ENCODE results near the gene SF3B1. TPM values are rescaled to one million over a fixed set of nuclear protein-coding genes. Genes with fewer than 3 reads are reported as not detected.

SF3B1 gene
- polyA plus RNA-seq, 1 donor (not counting 4 experiments of a cell fraction or from before 2014, with no cell fraction given), result 322 TPM

DNA sequence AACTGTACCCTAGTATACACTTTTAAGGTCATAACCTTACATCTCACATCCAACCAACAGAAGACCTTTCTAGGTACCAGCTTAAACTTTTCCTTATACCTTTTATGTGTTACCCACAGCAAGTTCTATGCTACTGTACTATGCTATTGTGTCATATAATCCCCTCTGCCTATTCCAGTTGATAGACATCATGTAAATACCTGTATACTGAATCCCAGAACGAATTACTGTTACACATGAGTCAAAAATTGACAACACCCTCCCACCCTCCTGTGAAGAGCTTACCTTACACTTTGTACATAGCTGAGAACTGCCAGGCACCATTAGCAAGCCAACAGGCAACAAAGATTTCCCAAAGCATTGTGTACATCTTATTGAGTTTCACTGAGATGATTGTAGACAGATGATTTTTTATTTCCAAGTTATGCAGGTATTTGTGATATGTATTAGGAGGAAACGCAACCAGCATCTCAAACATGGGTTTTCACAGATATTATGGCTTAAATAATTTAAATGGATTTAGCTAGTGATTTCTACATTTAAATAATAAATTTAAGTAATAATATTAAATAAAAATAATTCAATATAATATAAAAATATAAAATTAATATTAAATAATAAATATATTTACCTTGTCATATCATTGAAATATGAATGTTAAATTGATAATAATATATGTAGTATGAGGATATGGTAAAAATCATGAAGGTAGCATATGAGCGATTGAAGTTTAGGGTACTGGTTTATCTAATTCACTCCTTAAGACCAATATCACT lies 81.2 kb downstream of the SF3B1 start:
- dilution Hi-C loops (cut with MboI; ENCODE audit: extremely low pct_ligation_motif_present, low sequenced_read_pairs), result loop anchor here (25.0 kb wide), 1 partner anchor 166 kb away; no protein-coding TSS in a partner anchor

DNA sequence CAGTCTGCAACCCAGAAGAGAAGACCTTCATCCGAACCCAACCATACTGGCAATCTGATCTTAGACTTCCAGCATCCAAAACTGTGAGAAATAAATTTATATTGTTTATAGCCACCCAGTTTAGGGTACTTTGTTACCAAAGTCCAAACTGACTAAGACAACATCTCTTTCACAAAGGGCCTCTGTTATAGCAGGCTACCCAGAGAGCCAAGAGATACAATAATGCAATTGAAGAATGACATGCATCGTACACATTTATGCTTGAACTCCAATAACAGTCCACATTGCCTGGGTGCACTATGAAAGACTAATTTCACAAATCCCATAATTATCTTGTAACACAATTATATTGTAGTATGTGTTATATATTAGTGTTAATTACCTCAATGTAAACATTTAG lies 85.1 kb downstream of the SF3B1 start:
- Histone ChIP-seq H3K4me1 (ENCODE audit: control insufficient read depth, extremely low read depth, insufficient read depth, low read length) (no peaks in the 10 kb centered on the region), H4K20me1 (ENCODE audit: control insufficient read depth, extremely low read depth, insufficient read depth, low read length) (no peaks in the 10 kb centered on the region), H3K9me1 (ENCODE audit: control insufficient read depth, extremely low read depth, insufficient read depth, low read length) (no peaks in the 10 kb centered on the region), H3K9ac (ENCODE audit: control insufficient read depth, extremely low read depth, insufficient read depth, low read length) (no peak overlapping the region), H3K27me3 (ENCODE audit: control insufficient read depth, extremely low read depth, insufficient read depth, low read length) (no peaks in the 10 kb centered on the region), H3K27ac (ENCODE audit: control insufficient read depth, insufficient read depth, low read length) (no peak overlapping the region), H2AFZ (ENCODE audit: control insufficient read depth, low read length) (no peak overlapping the region), H3K36me3 (ENCODE audit: control insufficient read depth in 2 of 2, extremely low read depth in 1 of 2, insufficient read depth in 2 of 2, low read length in 2 of 2) (no peaks in the 10 kb centered on the region), H3K4me3 (ENCODE audit: control insufficient read depth in 2 of 3, extremely low read depth in 1 of 3, insufficient read depth in 2 of 3, low read depth in 1 of 3, low read length in 3 of 3) (no peak overlapping the region), H3K79me2 (ENCODE audit: control insufficient read depth, insufficient read depth, low read length) (no peaks in the 10 kb centered on the region), H3K4me2 (ENCODE audit: control insufficient read depth, extremely low read depth, insufficient read depth, low read depth, low read length) (no peak overlapping the region), H3K9me3 (ENCODE audit: control insufficient read depth, low read depth, low read length) (no peaks in the 10 kb centered on the region)
- FAIRE-seq (no peak), DNase-seq (ENCODE audit: low read depth, low spot score) (no peak)
- dilution Hi-C loops (cut with MboI; ENCODE audit: extremely low pct_ligation_motif_present, low sequenced_read_pairs), result loop anchor here (25.0 kb wide), 1 partner anchor 162 kb away; no protein-coding TSS in a partner anchor
- TF ChIP-seq, protein P1, sequence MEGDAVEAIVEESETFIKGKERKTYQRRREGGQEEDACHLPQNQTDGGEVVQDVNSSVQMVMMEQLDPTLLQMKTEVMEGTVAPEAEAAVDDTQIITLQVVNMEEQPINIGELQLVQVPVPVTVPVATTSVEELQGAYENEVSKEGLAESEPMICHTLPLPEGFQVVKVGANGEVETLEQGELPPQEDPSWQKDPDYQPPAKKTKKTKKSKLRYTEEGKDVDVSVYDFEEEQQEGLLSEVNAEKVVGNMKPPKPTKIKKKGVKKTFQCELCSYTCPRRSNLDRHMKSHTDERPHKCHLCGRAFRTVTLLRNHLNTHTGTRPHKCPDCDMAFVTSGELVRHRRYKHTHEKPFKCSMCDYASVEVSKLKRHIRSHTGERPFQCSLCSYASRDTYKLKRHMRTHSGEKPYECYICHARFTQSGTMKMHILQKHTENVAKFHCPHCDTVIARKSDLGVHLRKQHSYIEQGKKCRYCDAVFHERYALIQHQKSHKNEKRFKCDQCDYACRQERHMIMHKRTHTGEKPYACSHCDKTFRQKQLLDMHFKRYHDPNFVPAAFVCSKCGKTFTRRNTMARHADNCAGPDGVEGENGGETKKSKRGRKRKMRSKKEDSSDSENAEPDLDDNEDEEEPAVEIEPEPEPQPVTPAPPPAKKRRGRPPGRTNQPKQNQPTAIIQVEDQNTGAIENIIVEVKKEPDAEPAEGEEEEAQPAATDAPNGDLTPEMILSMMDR (optimal IDR thresholded peaks at IDR 0.05 in 1 of 3, IDR thresholded peaks at IDR 0.05 in 1 of 3, conservative IDR thresholded peaks at IDR 0.05 in 1 of 3; ENCODE audit: extremely low read depth in 1 of 3, insufficient read depth in 2 of 3, low read length in 3 of 3), result no peak
- TF ChIP-seq EZH2 (IDR thresholded peaks at IDR 0.05; ENCODE audit: low read length), result no peak

More for the DNA sequence above, 81.2 kb downstream of the SF3B1 start:
- no peak overlapping the region for H2AFZ ChIP-seq (ENCODE audit: control insufficient read depth, low read length)
- no peak overlapping the region for H3K27ac ChIP-seq (ENCODE audit: control insufficient read depth, insufficient read depth, low read length)
- TF ChIP-seq EZH2 (IDR thresholded peaks at IDR 0.05; ENCODE audit: low read length), result no peak
- TF ChIP-seq, protein P1 (optimal IDR thresholded peaks at IDR 0.05 in 1 of 3, IDR thresholded peaks at IDR 0.05 in 1 of 3, conservative IDR thresholded peaks at IDR 0.05 in 1 of 3; ENCODE audit: extremely low read depth in 1 of 3, insufficient read depth in 2 of 3, low read length in 3 of 3), result no peak
- no peaks in the 10 kb centered on the region for H3K9me3 ChIP-seq (ENCODE audit: control insufficient read depth, low read depth, low read length)
- FAIRE-seq (no peak), DNase-seq (ENCODE audit: low read depth, low spot score) (no peak)
- no peak overlapping the region for H3K4me3 ChIP-seq (ENCODE audit: control insufficient read depth in 2 of 3, extremely low read depth in 1 of 3, insufficient read depth in 2 of 3, low read depth in 1 of 3, low read length in 3 of 3)
- no peaks in the 10 kb centered on the region for H3K4me1 ChIP-seq (ENCODE audit: control insufficient read depth, extremely low read depth, insufficient read depth, low read length)
- H3K9ac ChIP-seq (ENCODE audit: control insufficient read depth, extremely low read depth, insufficient read depth, low read length), result no peak overlapping the region
- H3K79me2 ChIP-seq (ENCODE audit: control insufficient read depth, insufficient read depth, low read length), result no peaks in the 10 kb centered on the region
- H3K4me2 ChIP-seq (ENCODE audit: control insufficient read depth, extremely low read depth, insufficient read depth, low read depth, low read length), result no peak overlapping the region
- H3K9me1 ChIP-seq (ENCODE audit: control insufficient read depth, extremely low read depth, insufficient read depth, low read length), result no peaks in the 10 kb centered on the region
- H3K36me3 ChIP-seq (ENCODE audit: control insufficient read depth in 2 of 2, extremely low read depth in 1 of 2, insufficient read depth in 2 of 2, low read length in 2 of 2), result no peaks in the 10 kb centered on the region
- H3K27me3 ChIP-seq (ENCODE audit: control insufficient read depth, extremely low read depth, insufficient read depth, low read length), result no peaks in the 10 kb centered on the region
- no peaks in the 10 kb centered on the region for H4K20me1 ChIP-seq (ENCODE audit: control insufficient read depth, extremely low read depth, insufficient read depth, low read length)
